Loucy (cell line): Measurements from ENCODE around the gene SLC35G2.

Source experiments
- CTCF ChIP-seq: fragments of 200-600 bp; sonication (generic); conservative IDR thresholded peaks from 2 replicates; pipeline ENCODE4 v1.5.1; 2014; ENCODE audit warnings: mild to moderate bottlenecking, antibody characterized with exemption, low read length
- EZH2phosphoT487 ChIP-seq: fragments of 200-600 bp; IDR thresholded peaks from 2 replicates; pipeline ENCODE4 v1.6.1; 2018; ENCODE audit warnings: antibody characterized with exemption, mild to moderate bottlenecking, moderate library complexity, borderline replicate concordance

DNA sequence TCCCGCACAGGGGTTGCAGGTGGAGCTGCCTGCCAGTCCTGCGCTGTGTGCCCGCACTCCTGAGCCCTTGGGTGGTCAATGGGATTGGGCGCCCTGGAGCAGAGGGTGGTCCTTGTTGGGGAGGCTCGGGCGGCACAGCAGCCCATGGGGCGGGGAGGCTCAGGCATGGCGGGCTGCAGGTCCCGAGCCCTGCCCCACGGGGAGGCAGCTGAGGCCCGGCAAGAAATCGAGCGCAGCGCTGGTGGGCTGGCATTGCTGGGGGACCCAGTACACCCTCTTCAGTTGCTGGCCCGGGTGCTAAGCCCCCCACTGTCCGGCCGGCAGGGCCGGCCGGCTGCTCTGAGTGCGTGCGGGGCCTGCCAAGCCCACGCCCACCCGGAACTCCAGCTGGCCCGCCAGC is 71.0 kb downstream of the SLC35G2 start:
- TF ChIP-seq CTCF, result no peak
- no peak for TF ChIP-seq EZH2phosphoT487
